ENCODE data around the gene MISP3. TPM values are rescaled to one million over a fixed set of nuclear protein-coding genes. Genes with fewer than 3 reads are reported as not detected.

The MISP3 gene
- total RNA-seq, 4 donors from 2014 or later = 9.1 to 26.2 (median 17.2) TPM

DNA sequence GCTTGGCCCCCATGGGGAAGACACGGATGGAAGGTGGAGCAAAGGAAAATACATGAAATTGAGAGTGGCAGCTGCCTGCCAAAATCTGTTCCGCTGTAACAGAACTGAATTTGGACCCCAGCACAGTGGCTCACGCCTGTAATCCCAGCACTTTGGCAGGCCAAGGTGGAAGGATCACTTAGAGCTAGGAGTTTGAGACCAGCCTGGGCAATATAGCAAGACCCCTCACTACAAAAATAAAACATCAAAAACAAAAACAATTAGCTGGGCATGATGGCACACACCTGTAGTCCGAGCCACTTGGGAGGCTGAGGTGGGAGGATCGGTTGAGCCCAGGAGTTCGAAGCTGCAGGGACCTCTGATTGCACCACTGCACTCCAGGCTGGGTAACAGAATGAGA lies 20.1 kb upstream of the MISP3 start:
- intact Hi-C loops (cut with DNase I; ENCODE audit: low total_unique reads) = loop anchor here (10.0 kb wide), 1 partner anchor 88 kb away; no protein-coding TSS in a partner anchor
- TF ChIP-seq, protein P1, sequence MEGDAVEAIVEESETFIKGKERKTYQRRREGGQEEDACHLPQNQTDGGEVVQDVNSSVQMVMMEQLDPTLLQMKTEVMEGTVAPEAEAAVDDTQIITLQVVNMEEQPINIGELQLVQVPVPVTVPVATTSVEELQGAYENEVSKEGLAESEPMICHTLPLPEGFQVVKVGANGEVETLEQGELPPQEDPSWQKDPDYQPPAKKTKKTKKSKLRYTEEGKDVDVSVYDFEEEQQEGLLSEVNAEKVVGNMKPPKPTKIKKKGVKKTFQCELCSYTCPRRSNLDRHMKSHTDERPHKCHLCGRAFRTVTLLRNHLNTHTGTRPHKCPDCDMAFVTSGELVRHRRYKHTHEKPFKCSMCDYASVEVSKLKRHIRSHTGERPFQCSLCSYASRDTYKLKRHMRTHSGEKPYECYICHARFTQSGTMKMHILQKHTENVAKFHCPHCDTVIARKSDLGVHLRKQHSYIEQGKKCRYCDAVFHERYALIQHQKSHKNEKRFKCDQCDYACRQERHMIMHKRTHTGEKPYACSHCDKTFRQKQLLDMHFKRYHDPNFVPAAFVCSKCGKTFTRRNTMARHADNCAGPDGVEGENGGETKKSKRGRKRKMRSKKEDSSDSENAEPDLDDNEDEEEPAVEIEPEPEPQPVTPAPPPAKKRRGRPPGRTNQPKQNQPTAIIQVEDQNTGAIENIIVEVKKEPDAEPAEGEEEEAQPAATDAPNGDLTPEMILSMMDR (IDR thresholded peaks at IDR 0.05) = no peak
- no peak for TF ChIP-seq POLR2A (IDR thresholded peaks at IDR 0.05)
- no peak overlapping the region for H3K4me3 ChIP-seq (ENCODE audit: low read depth, poor library complexity, severe bottlenecking)
- WGBS, 2 donors = 90 to 93% methylated on average over 6 of the region's 6 CpGs
- DNase-seq (ENCODE audit: low spot score in 2 of 2) = no peak

DNA sequence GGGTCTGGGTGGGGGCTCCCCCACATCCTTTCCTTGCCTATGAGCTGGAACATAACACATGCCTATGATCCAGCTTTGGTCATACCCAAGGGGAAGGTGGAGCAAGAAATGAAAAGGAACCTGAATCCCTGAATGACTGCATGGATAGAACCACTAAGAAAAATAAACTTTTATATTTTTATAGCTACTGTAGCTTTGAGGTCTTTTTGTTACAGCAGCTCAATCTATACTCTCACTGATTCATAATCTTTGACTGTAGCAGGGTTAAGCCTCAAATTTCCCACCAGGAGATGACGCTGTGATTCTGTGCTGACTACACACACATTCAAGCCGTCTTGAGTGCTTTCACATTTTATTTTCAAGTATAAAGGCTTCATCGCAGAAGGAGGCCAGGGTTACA lies 19.6 kb upstream of the MISP3 start:
- H3K4me3 ChIP-seq (ENCODE audit: low read depth, poor library complexity, severe bottlenecking) = no peak overlapping the region
- intact Hi-C loops (cut with DNase I; ENCODE audit: low total_unique reads) = loop anchor here (10.0 kb wide), 1 partner anchor 88 kb away; no protein-coding TSS in a partner anchor
- no peak for TF ChIP-seq POLR2A (IDR thresholded peaks at IDR 0.05)
- TF ChIP-seq, protein P1 (IDR thresholded peaks at IDR 0.05) = no peak
- WGBS, 2 donors = 92 to 95% methylated on average over 3 of the region's 3 CpGs
- no peak for DNase-seq (ENCODE audit: low spot score in 2 of 2)

DNA sequence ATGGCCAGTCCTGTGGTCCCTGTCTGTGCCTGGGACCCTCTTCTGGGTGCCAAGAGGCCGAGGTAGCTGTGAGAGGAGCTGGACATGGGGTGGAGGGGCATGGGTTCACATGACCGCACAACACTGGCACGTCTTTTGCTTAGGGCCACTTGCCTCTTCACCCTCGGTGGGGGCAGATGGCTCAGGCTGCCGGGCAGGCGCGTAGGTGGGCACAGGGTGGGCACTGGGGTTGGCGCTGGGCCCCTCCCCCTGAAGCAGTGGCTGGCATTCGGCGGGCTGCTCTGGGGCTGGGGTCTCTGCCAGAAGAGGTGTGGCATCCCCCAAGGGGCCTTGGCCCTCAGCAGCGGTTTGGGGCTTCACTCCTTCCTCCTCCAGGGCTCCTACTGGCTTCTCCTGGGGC lies 19.1 kb upstream of the MISP3 start:
- TF ChIP-seq, protein P1 (IDR thresholded peaks at IDR 0.05) = no peak
- TF ChIP-seq POLR2A (IDR thresholded peaks at IDR 0.05) = no peak
- no peak overlapping the region for H3K4me3 ChIP-seq (ENCODE audit: low read depth, poor library complexity, severe bottlenecking)
- intact Hi-C loops (cut with DNase I; ENCODE audit: low total_unique reads) = loop anchor here (10.0 kb wide), 1 partner anchor 89 kb away; no protein-coding TSS in a partner anchor
- no peak for DNase-seq (ENCODE audit: low spot score in 2 of 2)
- WGBS, 2 donors = 84 to 88% methylated on average over 6 to 11 of the region's 11 CpGs

DNA sequence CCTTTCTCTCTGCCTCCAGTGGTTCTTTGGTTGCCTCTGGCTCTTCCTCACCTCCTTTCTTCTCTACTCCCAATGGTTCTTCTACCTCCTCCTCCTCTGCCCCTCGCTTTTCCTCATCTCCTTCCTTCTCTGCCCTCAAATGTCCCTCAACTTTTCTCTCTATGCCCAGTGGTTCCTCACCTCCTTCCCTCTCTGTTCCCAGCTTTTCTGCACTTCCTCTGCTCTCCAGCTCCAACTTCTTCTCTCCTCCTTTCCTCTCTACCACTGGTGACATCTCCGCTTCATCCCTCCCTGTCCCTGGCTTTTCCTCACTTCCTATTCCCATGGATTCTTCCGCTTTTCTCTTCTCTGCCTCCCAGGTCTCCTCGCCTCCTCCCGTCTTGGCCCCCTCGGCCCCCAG lies 18.5 kb upstream of the MISP3 start:
- intact Hi-C loops (cut with DNase I; ENCODE audit: low total_unique reads) = loop anchor here (10.0 kb wide), 1 partner anchor 89 kb away; no protein-coding TSS in a partner anchor
- DNase-seq (ENCODE audit: low spot score in 2 of 2) = no peak
- WGBS, 2 donors = 81 to 83% methylated on average over 6 of the region's 6 CpGs
- TF ChIP-seq, protein P1 (IDR thresholded peaks at IDR 0.05) = no peak
- TF ChIP-seq POLR2A (IDR thresholded peaks at IDR 0.05) = no peak
- H3K4me3 ChIP-seq (ENCODE audit: low read depth, poor library complexity, severe bottlenecking) = no peak overlapping the region

DNA sequence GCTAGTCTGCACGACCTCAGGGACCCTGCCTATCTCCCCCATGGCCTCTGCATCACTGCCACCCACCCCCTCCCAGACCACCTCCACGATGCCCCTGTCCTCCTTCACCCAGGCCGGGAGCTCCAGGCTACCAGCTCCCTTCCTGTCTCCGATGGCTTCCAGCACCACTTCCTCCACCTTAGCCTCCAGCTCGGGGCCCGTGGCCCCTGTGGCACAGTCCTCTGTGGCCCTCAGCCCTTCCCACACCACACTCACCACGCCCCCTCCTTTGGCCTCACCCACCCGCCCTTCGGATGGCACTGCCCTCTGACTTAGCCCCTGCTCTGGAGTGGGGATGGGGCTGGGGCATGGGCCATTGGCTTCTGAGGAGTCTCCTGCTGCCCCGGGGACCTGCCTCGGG lies 17.9 kb upstream of the MISP3 start:
- no peak for DNase-seq (ENCODE audit: low spot score in 2 of 2)
- no peak for TF ChIP-seq POLR2A (IDR thresholded peaks at IDR 0.05)
- TF ChIP-seq, protein P1 (IDR thresholded peaks at IDR 0.05) = no peak
- H3K4me3 ChIP-seq (ENCODE audit: low read depth, poor library complexity, severe bottlenecking) = no peak overlapping the region
- intact Hi-C loops (cut with DNase I; ENCODE audit: low total_unique reads) = loop anchor here (10.0 kb wide), 1 partner anchor 90 kb away; no protein-coding TSS in a partner anchor
- 51 to 61% methylated on average over 11 of the region's 11 CpGs for WGBS, 2 donors

DNA sequence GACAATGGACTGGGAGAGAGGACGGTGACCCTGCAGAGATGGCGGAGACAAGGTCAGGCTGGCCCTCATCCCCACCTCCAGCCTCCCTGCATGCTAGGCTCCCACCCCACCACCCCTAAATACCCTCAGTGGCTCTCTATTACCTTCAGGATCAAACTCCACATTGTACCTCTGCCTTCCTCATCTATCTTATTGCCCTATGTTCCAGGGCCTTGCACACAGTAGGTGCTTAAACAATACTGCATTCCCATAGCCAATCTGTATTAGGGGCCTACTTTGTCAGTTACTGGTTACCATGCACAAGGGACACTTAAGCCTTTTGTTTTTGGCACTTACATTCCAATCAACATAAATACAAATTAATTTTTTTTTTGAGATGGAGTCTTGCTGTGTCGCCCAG lies 17.2 kb upstream of the MISP3 start:
- H3K4me3 ChIP-seq (ENCODE audit: low read depth, poor library complexity, severe bottlenecking) = no peak overlapping the region
- no peak for DNase-seq (ENCODE audit: low spot score in 2 of 2)
- WGBS, 2 donors = 85 to 90% methylated on average over 3 of the region's 3 CpGs
- intact Hi-C loops (cut with DNase I; ENCODE audit: low total_unique reads) = loop anchor here (10.0 kb wide), 1 partner anchor 91 kb away; no protein-coding TSS in a partner anchor
- TF ChIP-seq, protein P1 (IDR thresholded peaks at IDR 0.05) = no peak
- TF ChIP-seq POLR2A (IDR thresholded peaks at IDR 0.05) = no peak
